ENCODE results near the gene PDE4C.

The PDE4C gene

DNA sequence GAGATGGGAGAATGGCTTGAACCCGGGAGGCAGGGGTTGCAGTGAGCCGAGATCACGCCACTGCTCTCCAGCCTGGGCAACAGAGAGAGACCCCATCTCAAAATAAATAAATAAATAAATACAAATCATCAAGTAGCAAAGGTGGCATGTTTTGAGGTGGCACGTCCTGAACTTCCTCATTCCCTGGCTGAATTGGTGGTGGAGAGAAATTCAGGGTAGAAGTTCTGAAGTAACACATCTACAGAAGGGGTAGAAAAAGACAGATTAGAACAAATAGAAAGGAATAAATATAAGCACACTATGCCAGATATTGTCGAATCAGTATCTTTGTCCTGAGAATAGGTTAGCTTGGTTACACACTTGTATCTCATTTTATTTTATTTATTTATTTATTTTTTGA, 46.3 kb downstream of the PDE4C start:
- TF ChIP-seq TEAD4 (IDR thresholded peaks at IDR 0.05) (no peak), CEBPB (IDR thresholded peaks at IDR 0.05) (no peak), CREB1 (IDR thresholded peaks at IDR 0.05; ENCODE audit: low read depth) (no peak), NFIC (IDR thresholded peaks at IDR 0.05) (no peak), TAF1 (IDR thresholded peaks at IDR 0.05; ENCODE audit: low read depth) (no peak), EP300 (IDR thresholded peaks at IDR 0.05; ENCODE audit: borderline replicate concordance) (no peak), ZBTB7A (IDR thresholded peaks at IDR 0.05; ENCODE audit: low read depth) (no peak), RAD21 (IDR thresholded peaks at IDR 0.05; ENCODE audit: low read depth) (no peak), TCF12 (IDR thresholded peaks at IDR 0.05; ENCODE audit: low read depth) (no peak), FOXM1 (IDR thresholded peaks at IDR 0.05; ENCODE audit: borderline replicate concordance, low read depth) (no peak)
- TF ChIP-seq, protein P1, sequence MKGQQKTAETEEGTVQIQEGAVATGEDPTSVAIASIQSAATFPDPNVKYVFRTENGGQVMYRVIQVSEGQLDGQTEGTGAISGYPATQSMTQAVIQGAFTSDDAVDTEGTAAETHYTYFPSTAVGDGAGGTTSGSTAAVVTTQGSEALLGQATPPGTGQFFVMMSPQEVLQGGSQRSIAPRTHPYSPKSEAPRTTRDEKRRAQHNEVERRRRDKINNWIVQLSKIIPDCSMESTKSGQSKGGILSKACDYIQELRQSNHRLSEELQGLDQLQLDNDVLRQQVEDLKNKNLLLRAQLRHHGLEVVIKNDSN (IDR thresholded peaks at IDR 0.05) = no peak
- TF ChIP-seq, protein P2, sequence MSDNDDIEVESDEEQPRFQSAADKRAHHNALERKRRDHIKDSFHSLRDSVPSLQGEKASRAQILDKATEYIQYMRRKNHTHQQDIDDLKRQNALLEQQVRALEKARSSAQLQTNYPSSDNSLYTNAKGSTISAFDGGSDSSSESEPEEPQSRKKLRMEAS (IDR thresholded peaks at IDR 0.05) = no peak
- TF ChIP-seq, protein P3, sequence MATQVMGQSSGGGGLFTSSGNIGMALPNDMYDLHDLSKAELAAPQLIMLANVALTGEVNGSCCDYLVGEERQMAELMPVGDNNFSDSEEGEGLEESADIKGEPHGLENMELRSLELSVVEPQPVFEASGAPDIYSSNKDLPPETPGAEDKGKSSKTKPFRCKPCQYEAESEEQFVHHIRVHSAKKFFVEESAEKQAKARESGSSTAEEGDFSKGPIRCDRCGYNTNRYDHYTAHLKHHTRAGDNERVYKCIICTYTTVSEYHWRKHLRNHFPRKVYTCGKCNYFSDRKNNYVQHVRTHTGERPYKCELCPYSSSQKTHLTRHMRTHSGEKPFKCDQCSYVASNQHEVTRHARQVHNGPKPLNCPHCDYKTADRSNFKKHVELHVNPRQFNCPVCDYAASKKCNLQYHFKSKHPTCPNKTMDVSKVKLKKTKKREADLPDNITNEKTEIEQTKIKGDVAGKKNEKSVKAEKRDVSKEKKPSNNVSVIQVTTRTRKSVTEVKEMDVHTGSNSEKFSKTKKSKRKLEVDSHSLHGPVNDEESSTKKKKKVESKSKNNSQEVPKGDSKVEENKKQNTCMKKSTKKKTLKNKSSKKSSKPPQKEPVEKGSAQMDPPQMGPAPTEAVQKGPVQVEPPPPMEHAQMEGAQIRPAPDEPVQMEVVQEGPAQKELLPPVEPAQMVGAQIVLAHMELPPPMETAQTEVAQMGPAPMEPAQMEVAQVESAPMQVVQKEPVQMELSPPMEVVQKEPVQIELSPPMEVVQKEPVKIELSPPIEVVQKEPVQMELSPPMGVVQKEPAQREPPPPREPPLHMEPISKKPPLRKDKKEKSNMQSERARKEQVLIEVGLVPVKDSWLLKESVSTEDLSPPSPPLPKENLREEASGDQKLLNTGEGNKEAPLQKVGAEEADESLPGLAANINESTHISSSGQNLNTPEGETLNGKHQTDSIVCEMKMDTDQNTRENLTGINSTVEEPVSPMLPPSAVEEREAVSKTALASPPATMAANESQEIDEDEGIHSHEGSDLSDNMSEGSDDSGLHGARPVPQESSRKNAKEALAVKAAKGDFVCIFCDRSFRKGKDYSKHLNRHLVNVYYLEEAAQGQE (IDR thresholded peaks at IDR 0.05; ENCODE audit: low read depth) = no peak

DNA sequence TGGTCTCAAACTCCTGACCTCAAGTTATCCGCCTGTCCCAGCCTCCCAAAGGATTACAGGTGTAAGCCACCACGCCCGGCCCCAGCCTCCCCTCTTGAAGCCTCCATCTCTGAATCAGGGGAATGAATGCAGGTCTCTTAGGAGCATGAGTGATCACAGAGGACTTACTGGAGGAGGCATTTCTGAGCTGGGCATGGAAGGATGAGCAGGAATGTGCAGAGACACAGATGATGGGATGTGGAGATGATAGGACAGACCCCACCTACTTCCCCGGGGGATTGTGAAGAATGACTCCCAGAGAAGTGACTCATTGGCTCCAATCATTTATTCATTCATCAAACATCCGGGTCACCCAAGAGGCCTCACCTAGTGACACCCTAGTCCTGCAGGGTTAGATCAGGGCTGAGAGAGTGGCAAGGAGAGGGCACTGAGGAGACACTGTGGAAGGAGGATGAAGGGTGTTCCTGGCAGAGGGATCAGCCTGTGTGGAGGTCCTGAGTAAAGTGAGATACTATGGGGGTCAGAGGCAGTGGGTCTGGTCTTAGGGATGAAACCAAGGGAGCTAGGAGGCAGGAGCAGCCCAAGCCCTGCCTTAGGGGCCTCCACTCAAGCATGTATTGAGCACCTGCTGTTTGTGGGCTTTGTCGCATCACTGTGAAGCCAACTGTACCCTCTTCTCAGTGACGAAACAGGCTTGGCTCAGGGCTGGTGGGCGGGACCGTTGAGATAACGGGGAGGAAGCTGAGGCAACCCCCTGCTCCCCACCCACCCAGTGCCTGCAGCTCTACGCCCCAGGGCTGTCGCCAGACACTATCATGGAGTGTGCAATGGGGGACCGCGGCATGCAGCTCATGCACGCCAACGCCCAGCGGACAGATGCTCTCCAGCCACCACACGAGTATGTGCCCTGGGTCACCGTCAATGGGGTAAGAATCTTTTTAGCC, 49.6 kb downstream of the PDE4C start:
- TF ChIP-seq FOXM1 (IDR thresholded peaks at IDR 0.05; ENCODE audit: borderline replicate concordance, low read depth) (no peak), CEBPB (IDR thresholded peaks at IDR 0.05) (no peak), NFIC (IDR thresholded peaks at IDR 0.05) (no peak), EP300 (IDR thresholded peaks at IDR 0.05; ENCODE audit: borderline replicate concordance) (no peak), ZBTB7A (IDR thresholded peaks at IDR 0.05; ENCODE audit: low read depth) (no peak)
- TF ChIP-seq, protein P1 (IDR thresholded peaks at IDR 0.05) = no peak
- TF ChIP-seq, protein P2 (IDR thresholded peaks at IDR 0.05) = no peak

DNA sequence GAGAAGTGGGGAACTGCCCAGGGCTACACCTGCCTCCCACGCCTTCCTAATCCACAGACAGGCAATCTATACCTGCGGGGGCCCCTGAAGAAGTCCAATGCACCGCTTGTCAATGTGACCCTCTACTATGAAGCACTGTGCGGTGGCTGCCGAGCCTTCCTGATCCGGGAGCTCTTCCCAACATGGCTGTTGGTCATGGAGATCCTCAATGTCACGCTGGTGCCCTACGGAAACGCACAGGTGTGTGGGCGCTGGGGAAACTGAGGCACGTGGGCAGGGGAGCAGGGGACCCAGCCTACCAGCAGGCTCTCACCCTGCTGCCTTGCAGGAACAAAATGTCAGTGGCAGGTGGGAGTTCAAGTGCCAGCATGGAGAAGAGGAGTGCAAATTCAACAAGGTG, 51.3 kb downstream of the PDE4C start:
- TF ChIP-seq ZBTB7A (IDR thresholded peaks at IDR 0.05; ENCODE audit: low read depth) (no peak), YY1 (IDR thresholded peaks at IDR 0.05; ENCODE audit: low read depth) (no peak), NFIC (IDR thresholded peaks at IDR 0.05) (no peak), CEBPB (IDR thresholded peaks at IDR 0.05) (no peak), RAD21 (IDR thresholded peaks at IDR 0.05; ENCODE audit: low read depth) (no peak), TCF12 (IDR thresholded peaks at IDR 0.05; ENCODE audit: low read depth) (no peak), TEAD4 (IDR thresholded peaks at IDR 0.05) (no peak), FOXM1 (IDR thresholded peaks at IDR 0.05; ENCODE audit: borderline replicate concordance, low read depth) (no peak), TAF1 (IDR thresholded peaks at IDR 0.05; ENCODE audit: low read depth) (no peak), EGR1 (IDR thresholded peaks at IDR 0.05) (no peak), CREB1 (IDR thresholded peaks at IDR 0.05; ENCODE audit: low read depth) (no peak), EP300 (IDR thresholded peaks at IDR 0.05; ENCODE audit: borderline replicate concordance) (no peak)
- TF ChIP-seq, protein P3 (IDR thresholded peaks at IDR 0.05; ENCODE audit: low read depth) = no peak
- TF ChIP-seq, protein P2 (IDR thresholded peaks at IDR 0.05) = no peak
- TF ChIP-seq, protein P1 (IDR thresholded peaks at IDR 0.05) = no peak

Measured in Ishikawa (cell line).